ENCODE results near the gene PPP1R10. TPM values are rescaled to one million over a fixed set of nuclear protein-coding genes. Genes with fewer than 3 reads are reported as not detected.

Gene PPP1R10
- total and polyA plus RNA-seq, 2 of the 13 experiments (the other 11 are each of a cell fraction or from before 2014, with no cell fraction given): 26.3 to 38.4 TPM

- TF ChIP-seq GMEB1 (CRISPR knock-in tag; IDR thresholded peaks at IDR 0.05; ENCODE audit: borderline replicate concordance): peak; percentile 97
- TF ChIP-seq NCOA5 (CRISPR knock-in tag; IDR thresholded peaks at IDR 0.05): no peak
- peak; percentile 99 for TF ChIP-seq NFRKB (IDR thresholded peaks at IDR 0.05)
- no peak for TF ChIP-seq KDM1A (CRISPR knock-in tag; IDR thresholded peaks at IDR 0.05)
- peak; percentile 75; the same call in 1 of the 2 replicates for TF ChIP-seq MEIS2 (CRISPR knock-in tag; IDR thresholded peaks at IDR 0.05)
- TF ChIP-seq ZNF124 (CRISPR knock-in tag; IDR thresholded peaks at IDR 0.05): peak; percentile 43; the same call in 1 of the 2 replicates
- TF ChIP-seq ZNF24 (IDR thresholded peaks at IDR 0.05): peak; percentile 60; the same call in 1 of the 2 replicates
- peak; percentile 68; the same call in 1 of the 2 replicates for TF ChIP-seq SP140L (CRISPR knock-in tag; IDR thresholded peaks at IDR 0.05; ENCODE audit: borderline replicate concordance)
- TF ChIP-seq ZNF44 (CRISPR knock-in tag; IDR thresholded peaks at IDR 0.05): peak; percentile 37; the same call in 1 of the 2 replicates
- TF ChIP-seq ZNF12 (CRISPR knock-in tag; IDR thresholded peaks at IDR 0.05): peak; percentile 84
- TF ChIP-seq XRCC5 (optimal IDR thresholded peaks at IDR 0.05; ENCODE audit: low read length): peak; percentile 7
- peak; percentile 84; the same call in 1 of the 2 replicates for TF ChIP-seq TMF1 (CRISPR knock-in tag; IDR thresholded peaks at IDR 0.05; ENCODE audit: low read depth)
- TF ChIP-seq, protein P1, sequence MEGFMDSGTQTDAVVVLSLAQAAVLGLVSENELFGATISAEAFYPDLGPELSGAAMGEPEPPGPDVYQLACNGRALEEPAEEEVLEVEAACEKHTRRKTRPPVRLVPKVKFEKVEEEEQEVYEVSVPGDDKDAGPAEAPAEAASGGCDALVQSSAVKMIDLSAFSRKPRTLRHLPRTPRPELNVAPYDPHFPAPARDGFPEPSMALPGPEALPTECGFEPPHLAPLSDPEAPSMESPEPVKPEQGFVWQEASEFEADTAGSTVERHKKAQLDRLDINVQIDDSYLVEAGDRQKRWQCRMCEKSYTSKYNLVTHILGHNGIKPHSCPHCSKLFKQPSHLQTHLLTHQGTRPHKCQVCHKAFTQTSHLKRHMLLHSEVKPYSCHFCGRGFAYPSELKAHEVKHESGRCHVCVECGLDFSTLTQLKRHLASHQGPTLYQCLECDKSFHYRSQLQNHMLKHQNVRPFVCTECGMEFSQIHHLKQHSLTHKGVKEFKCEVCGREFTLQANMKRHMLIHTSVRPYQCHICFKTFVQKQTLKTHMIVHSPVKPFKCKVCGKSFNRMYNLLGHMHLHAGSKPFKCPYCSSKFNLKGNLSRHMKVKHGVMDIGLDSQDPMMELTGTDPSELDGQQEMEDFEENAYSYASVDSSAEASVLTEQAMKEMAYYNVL (CRISPR knock-in tag; IDR thresholded peaks at IDR 0.05; ENCODE audit: borderline replicate concordance): no peak; the same call in 1 of the 2 replicates
- no peak for TF ChIP-seq PLRG1 (conservative IDR thresholded peaks at IDR 0.05)
- TF ChIP-seq MZF1 (CRISPR knock-in tag; IDR thresholded peaks at IDR 0.05; ENCODE audit: borderline replicate concordance): no peak
- peak; percentile 89 for TF ChIP-seq NFYB (CRISPR knock-in tag; IDR thresholded peaks at IDR 0.05)
- TF ChIP-seq ZNF350 (CRISPR knock-in tag; IDR thresholded peaks at IDR 0.05; ENCODE audit: borderline replicate concordance, low read depth): no peak
- no peak for TF ChIP-seq ZBTB20 (CRISPR knock-in tag; IDR thresholded peaks at IDR 0.05; ENCODE audit: borderline replicate concordance, low read depth)
- peak; percentile 52; the same call in 1 of the 2 replicates for TF ChIP-seq ZNF792 (CRISPR knock-in tag; IDR thresholded peaks at IDR 0.05)
- peak; percentile 90; the same call in 1 of the 2 replicates for TF ChIP-seq XBP1 (CRISPR knock-in tag; IDR thresholded peaks at IDR 0.05)
- no peak for TF ChIP-seq ZNF34 (CRISPR knock-in tag; IDR thresholded peaks at IDR 0.05; ENCODE audit: borderline replicate concordance)
- TF ChIP-seq ZSCAN21 (CRISPR knock-in tag; IDR thresholded peaks at IDR 0.05; ENCODE audit: borderline replicate concordance): peak; percentile 72; the same call in 1 of the 2 replicates
- peak; percentile 56 for TF ChIP-seq MED8 (CRISPR knock-in tag; IDR thresholded peaks at IDR 0.05; ENCODE audit: insufficient replicate concordance)
- TF ChIP-seq ZNF678 (CRISPR knock-in tag; IDR thresholded peaks at IDR 0.05): no peak
- no peak for TF ChIP-seq ZNF570 (CRISPR knock-in tag; IDR thresholded peaks at IDR 0.05; ENCODE audit: borderline replicate concordance)
- no peak for TF ChIP-seq KDM5A (IDR thresholded peaks at IDR 0.05; ENCODE audit: borderline replicate concordance, low read length)
- peak; percentile 91 for TF ChIP-seq ELF3 (CRISPR knock-in tag; IDR thresholded peaks at IDR 0.05)
Measured at GRCh38 chr6:30616811-30617564, at the start of gene PPP1R10 (continued).
